HepG2 (cell line): ENCODE results near the gene BBS9.

ENCODE experiments used
- HNF4A ChIP-seq: sonication (generic); formaldehyde crosslinking; IDR thresholded peaks from 2 replicates; pipeline ENCODE4 v1.4.0; 2020; ENCODE audit warnings: missing genetic modification reagents
- SRF ChIP-seq: IDR thresholded peaks from 2 replicates; pipeline ENCODE4 v1.6.1; 2011; ENCODE audit warnings: mild to moderate bottlenecking, low read depth, low read length, moderate library complexity
- ZNF34 ChIP-seq: sonication (generic); formaldehyde crosslinking; IDR thresholded peaks from 2 replicates; pipeline ENCODE4 v1.4.0; 2020; ENCODE audit warnings: mild to moderate bottlenecking, missing genetic modification reagents, borderline replicate concordance

DNA sequence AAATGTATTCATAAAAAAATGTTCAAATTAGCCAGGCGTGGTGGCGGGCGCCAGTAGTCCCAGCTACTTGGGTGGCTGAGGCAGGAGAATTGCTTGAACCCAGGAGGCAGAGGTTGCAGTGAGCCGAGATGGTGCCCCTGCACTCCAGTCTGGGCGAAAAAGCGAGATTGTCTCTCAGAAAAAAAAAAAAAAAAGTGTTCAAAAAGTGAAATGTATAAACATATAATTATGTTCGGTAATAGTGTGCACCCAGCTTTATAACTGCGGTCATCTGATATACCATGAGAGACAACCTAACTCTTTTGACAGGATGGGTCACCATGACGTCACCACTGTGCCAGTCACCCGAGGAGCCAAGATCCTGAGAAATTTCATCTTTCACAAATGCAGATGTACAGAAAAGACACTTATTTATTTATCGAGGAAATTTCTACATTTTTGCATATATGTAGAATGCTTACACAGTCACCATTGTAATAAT lies 19.6 kb upstream of the BBS9 start:
- TF ChIP-seq ZNF34 (no peak), HNF4A (CRISPR knock-in tag) (no peak), SRF (no peak)
